Activated CD8-positive, alpha-beta memory T cell treated with anti-CD3 and anti-CD28 coated beads, Interleukin-2, amount 50 U/mL, for 24 hours (primary cell): ENCODE measurements around the gene PDZD2.
"Not testable (repeated sequence)": the region's sequence is repeated elsewhere in the genome, so short reads cannot be mapped to it uniquely, and the experiment has no call there.

ENCODE experiments used
- DNase-seq: peaks from one replicate; pipeline ENCODE4 v3.0.0-alpha.2; 2020; ENCODE audit errors: extremely low read depth

PDZD2 gene

DNA sequence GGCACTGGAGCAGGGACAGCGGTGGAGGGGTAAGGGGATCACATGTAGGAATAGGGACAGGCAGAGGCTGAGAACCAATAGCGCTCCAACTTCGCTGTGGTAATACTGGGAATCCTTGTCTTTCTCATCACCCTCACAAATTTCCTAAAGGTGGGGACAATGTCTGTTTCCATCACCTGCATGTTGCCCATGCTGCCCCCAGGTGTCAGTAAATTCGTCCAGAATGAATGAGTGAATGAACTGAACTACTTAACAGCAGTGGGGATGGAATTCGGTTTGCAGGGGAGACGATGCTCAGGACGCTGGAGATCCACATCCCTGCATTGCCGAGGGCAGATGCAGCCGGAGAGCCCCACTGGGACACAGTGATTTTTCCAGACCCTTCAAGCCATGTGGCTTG lies 129.9 kb downstream of the PDZD2 start:
- no peak for DNase-seq

DNA sequence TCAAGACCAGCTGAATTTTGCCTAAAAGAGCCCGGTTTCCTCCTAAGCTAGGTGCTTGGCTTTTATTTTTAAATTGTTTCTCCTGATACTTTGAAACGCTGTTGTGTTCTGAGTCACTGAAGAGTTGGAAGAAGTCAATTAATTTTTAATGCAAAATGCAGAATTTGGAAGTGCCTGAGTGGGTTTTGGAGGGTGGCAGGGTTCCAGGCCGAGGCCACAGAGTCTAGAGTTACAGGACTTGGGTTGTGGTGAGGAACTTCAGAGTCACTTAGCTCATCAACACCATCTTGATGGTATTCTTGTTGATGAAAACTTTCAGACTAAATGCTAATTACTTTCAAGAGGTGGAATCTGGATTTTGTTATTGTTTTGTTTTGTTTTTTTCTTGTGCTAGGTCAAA lies 130.6 kb downstream of the PDZD2 start:
- no peak for DNase-seq

DNA sequence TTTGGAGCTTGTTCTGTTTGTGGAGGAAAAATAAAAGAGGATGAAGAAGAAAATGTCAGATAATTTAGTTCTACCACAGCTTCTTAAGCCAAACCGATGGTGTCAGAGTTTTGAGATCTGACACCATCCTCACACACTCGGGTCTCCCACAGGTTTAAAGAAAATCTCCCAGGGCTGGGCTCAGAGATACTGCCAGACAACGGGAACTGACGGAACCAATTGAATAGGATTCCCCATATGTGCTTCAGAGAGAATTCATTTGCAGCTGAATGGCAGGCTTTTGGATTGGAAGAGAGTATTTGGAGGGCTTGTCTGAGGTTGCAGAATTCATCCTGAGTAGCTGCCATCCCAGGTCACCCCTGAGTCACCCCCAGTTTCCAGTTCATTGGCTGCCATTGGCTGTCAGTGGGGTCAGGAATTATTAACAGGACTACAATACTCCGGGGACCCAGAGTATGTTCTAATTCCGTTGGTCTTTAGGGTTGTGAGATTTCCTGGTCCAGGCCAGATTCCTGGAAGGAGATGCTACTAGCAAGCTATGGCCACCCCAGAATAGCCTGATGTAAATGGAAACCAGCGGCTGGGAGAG lies 131.3 kb downstream of the PDZD2 start:
- no peak for DNase-seq

DNA sequence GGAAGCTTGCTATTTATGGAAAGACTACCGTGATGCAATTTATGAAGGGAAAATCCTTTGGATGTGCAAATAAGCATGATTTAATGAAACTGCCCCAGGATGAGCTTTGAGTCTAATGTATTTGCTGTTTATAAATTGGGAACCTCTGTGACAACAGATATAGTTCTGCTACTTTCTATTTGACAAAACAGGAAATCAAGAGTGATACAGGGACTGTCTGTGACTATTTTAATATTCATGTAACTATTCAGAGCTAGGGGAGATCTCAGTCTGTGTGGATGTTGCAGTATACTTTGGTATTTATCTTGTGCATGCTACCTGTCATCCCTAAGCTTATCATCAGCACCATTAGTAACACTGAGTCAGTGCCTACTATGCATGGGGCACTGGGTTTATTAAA lies 132.1 kb downstream of the PDZD2 start:
- DNase-seq: no peak

DNA sequence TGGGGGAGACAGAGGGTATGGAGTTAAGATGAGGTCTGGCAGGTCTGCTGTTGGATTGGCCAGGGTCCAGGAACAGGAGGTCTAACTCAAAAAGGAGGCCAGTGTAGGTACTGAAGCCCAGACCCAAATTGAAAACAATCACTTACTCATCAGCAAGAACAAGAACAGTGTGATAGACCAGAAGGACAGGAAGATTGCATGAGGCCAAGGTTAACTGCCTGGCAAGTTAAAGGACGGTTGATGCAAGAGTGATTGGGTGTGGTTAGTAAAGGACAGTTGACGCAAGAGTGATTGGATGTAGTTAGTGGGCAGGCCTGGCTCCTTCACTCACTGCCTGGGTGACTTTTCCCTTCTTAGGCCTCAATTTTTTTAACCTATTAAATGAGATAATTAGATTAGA lies 132.6 kb downstream of the PDZD2 start:
- no peak for DNase-seq

DNA sequence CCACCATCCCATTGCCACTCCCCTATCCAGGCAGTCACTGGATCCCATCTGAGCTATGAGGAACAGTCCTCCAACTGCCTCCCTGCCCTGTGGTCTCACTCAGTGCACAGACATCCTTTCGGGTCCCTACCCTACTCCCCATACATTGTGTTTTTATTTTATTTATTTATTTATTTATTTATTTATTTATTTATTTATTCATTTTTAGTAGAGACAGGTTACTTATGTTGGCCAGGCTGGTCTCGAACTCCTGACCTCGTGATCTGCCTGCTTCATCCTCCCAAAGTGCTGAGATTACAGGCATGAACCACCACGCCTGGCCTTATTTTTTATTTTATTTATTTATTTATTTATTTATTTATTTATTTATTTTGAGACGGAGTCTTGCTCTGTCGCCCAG lies 137.4 kb downstream of the PDZD2 start:
- not testable (repeated sequence) for DNase-seq

DNA sequence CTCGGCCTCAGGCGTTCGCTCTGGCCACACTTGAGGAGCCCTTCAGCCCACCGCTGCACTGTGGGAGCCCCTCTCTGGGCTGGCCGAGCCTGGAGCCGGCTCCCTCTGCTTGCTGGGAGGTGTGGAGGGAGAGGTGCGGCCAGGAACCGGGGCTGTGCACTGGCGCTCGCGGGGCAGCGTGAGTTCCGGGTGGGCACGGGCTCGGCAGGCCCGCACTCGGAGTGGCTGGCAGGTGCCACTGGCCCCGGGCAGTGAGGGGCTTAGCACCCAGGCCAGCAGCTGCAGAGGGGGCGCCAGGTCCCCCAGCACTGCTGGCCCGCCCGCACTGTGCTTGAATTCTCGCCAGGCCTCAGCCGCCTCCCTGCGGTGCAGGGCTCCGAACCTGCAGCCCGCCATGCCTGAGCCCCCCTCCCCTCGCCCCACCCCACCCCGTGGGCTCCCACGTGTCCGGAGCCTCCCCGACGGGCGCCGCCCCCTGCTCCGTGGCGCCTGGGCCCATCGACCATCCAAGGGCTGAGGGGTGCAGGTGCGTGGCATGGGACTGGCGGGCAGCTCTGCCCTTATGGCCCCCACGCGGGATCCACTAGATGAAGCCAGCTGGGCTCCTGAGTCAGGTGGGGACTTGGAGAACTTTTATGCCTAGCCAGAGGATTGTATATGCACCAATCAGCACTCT lies 138.2 kb downstream of the PDZD2 start:
- no peak for DNase-seq

DNA sequence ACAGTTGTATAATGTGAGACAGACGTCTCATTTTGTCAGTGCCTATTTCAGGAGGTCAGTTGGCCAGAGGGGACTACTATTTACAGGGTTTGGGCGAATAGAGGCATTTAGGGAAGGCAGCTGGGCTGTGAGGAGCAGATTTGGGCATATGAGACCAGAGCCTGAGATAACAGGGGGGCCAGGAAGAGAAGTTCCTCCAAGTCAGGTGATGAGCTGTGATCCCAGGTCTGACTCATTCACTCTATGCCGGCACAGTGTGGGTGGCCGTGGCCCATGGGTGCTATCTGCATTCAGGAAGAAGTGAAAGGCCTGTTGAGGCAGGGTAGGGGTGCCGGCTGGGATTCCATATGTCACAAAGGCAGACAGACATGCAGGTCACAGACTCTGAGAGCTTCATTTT lies 142.8 kb downstream of the PDZD2 start:
- DNase-seq: no peak

DNA sequence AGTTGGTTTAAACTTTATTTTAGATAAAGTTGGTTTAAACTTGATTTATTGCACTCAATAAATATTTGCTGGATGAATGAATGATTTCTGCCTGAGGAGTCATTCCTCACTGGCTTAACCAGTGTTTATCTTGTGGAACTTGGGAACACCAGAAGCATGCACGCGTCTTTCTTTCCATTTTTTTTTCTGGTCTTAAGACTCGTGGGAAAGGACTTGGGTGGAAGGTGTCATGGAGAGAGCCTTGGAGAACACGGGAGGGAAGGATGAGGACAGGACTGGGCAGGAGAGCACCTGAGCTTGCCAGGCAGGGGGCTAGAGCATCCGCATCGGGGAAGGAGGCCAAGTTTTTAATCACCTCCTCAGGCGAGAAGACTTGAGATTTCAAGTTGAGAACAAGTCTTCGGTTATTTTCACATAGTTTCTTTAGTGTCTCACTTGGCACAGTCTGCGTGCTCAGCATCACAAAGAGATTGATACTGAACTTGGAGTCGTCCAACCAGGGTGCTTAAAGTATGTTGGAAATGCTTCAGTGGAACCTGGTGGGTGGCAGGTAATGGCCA lies 144.2 kb downstream of the PDZD2 start:
- no peak for DNase-seq

DNA sequence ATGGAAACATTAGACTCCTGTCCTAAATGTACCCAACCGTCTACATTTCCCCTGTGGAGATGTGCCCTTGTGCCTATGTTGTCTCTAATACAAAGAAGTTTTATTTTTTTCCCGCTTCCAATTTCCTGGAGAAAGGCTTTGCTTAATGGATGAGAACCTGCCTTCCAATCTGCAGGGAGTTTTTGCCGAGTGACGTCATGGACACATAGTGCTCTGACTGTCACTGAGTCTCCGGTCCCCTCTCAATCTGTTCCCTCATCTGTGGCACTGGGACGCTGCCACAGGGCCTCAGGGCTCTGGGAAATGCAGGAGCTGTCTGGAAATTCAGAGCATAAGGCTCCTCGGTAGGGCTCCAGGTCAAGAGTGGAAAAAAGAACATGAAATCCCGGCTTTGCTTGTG lies 144.8 kb downstream of the PDZD2 start:
- no peak for DNase-seq

DNA sequence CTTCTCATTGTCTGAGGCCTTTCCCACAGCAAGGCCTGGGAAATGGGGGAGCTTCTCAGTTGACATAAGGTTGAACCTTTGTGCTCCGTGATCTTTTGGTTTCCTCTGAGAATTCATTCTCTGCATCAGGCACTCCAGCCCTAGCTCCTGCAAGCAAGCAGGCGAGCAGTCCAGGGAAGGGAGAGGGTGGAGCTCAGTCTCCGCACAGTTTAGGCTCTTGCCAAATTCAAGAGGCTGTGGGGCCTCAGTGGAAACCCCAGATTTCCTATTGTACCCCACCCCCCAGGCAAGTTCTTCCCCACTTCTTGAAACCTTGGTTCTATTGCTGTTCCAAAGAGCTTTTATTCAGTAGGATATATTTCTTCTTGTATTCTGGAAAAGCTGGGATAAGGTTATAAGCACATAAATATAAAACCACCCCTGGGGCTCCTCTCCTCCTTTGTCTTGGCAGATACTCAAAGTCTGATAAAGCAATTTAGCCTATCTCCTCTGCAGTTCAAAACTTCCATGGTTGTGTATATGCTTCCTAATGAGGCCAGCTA lies 147.2 kb downstream of the PDZD2 start:
- DNase-seq: no peak

DNA sequence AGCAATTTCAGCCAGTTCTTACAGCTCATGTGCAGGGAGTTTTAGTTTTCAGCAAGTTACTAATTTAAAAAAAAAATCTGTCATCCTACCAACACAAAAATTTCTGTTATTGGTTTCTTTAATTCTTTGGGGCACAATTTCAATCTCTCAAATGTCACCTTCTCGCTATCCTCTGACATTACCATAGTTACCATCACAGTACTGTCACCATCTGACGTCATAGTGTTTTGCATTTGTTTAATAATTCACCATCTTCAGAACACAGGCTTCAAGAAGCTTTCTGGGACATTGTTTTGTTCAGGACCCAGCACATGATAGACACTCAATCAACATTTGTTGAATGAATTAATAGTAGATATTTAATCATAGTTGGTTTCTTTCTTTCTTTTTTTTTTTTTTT lies 155.1 kb downstream of the PDZD2 start:
- no peak for DNase-seq

DNA sequence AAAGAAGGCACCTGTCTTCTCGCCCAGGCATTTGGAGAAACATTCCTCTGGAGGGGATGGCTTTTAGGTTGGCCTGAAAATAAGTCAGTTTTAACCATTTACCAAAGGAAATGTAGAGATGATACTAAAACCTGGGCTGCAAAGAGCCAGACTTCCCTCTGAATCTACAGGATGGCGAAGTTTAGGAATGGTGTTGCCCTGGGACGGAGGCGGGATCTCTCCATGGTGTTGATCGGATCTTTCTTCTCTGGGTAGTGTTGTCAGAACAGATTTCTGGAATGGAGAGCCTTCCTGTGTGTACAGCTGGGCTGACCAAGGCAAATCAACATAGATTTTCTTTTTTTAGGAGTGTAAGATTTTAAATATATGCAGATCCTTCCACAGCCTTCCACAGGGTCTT lies 159.2 kb downstream of the PDZD2 start:
- DNase-seq: no peak

DNA sequence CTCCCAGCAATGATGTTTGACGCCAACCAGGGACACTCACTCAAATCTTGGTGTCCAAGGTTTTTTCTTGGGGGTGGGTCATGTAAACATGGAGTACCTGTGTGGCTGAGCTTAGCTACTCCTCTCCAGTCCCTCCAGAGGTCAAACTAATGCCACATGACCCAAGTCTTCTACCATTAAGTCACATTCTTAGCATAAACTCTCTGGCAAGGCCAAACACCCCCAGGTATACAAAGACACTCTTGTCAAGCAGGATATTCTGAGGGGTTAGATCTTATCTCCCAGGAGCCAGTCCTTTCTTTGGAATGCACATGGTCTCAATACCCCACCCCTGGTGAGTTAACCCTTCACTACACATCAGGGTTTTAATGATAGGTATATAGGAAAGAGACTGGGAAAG lies 161.4 kb downstream of the PDZD2 start:
- no peak for DNase-seq

DNA sequence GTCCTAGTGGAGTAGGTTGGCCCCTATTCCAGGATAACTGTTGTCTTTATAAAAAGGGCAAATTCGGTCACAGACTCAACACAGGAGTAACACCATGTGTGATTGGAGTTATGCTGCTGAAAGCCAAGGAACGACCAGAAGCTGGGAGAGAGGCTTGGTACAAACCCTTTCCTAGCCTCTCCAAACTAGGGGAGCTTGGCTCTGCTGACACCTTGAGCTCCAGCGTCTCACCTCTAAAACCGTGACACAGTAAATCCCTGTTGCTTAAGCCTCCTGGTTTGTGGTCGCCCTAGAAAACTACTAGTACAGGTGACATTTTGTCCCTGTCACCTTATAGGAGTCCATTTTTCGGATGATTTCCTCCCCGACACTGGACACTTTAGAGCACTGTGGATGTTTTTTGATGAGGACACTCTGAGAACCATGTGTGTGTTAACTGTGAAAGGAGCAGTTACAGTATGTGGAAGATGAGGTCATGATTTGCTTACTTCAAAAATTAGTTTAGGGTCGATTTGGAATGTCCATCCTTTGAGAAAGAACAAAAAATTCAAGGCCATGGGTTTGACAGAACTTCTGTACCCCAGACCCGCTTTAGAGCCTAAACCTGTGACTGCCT lies 167.0 kb downstream of the PDZD2 start:
- no peak for DNase-seq

DNA sequence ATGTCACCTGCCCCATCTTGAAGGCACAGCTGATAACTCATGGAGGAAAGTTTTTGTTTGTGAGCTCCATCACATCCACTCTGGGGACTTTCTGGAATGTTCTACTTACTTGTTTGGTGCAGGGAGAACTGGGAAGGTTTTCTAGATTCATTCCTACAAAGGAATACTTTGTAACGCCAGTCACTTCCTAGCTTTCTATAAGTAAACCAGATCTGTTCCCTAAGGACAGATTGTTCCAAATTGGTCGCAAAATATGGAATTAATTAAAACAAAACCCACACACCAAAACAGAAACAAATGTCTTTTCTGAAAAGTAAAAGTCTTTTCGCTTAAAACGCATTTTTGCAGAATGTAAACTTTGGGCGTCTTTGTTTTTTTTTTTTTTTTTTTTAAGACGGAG lies 167.6 kb downstream of the PDZD2 start:
- DNase-seq: no peak

DNA sequence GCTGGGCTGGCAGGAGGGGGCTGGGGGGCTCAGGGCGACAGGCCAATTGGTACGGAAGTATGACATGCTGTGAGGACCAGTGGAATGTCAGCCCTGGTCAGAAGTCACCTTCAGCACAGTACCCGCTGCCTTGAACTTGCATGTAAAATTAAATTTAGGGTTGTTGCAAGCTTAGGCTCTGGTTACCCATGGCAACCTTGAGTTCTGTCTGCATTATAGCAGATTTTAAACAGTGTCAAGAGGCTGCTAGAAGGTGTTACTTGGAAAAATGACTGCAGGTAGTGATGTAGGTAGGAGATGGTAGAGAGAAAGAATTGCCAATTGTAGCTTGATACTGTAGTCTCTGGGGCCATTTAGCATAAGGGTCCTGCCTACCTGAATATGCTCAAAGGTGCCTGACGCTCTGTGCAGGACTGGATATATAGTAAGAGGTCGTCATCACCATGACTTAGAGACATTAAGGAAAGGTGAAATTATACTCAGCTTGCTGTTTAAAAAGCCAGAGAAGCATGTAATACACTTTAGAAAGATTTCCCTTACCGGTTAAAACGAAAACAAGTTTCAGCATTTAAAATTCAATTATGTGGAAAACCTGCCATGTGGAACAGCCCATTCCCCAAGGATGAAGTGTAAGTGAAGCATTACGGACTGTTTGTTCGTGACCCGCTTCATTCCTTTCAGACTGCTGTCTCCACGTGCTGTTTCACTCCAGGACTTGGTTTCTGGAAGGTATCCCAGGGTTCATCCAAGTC lies 169.0 kb downstream of the PDZD2 start:
- DNase-seq: no peak

DNA sequence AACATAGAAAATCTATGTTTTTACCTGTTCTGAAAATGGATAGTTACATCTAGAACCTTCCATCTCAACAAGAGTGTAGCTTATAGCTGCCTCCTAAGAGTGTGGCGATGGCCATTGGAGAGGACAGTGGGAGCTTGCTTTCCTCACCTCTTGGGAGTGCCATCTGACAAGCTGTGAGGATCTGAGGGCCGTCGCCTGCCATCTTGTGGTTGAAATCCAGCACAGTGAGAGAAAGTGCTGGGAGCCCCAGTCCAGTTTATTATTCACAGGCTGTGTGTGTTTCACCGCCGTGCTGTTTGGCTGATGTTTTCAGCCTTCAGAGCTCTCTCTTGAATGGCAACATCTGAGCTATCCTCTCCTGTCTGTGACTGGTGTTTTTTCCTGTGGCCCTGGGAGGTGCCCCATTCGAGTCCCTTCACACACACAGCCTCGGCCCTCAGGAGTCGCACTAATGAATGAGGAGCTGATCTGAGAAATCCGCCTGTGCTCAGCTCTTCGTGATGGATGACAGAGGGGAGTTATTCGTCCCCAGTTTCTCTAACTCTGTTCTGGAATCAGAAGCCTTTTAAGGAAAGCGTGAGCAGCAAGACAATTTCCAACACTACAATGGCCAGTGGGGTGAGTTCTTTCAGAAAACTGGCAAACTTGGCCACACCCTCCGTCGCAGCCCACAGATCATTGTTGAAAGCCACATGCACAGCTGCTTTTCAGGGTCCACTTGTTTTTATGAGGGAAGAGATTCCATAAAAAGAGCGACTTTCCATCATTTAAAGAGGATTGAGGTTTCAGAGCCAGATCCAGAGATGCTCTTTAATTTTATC lies 170.3 kb downstream of the PDZD2 start:
- DNase-seq: no peak

DNA sequence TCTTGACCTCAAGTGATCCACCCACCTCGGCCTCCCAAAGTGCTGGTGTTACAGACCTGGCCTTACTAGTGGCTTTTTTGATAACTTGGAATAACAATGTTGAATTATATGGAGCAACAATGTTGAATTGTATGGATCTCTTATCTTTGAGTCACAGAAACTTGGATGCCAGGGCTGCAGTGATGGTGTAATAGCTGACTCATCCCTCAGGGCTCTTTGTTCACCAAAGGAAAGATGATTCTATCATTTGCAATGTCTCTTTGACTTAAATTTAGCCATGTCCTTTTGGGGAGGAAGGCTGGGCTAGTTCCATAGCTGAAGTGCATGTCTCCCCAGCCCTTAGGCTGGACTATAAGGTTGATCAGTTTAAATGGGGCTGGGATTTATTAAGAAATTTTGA lies 172.3 kb downstream of the PDZD2 start:
- DNase-seq: no peak

DNA sequence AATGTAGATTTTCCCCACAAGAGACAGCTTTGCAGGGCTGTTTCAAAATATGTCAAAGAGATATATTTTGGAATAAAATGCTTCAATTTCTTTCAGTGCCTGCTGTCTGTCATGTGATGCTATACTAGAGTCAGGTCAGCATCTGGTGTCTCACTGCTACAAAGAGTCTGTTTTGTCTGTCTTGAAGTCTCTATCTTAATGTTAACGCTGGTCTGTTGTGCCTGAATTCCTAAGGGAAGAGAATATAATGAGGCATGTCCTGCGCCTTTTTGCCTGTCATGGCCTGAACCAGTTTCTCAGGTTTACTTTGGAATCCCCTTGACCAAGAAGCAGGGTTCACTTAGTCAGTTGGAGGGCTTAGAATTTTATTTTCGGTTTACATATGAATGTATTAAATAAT lies 176.4 kb downstream of the PDZD2 start:
- DNase-seq: no peak

DNA sequence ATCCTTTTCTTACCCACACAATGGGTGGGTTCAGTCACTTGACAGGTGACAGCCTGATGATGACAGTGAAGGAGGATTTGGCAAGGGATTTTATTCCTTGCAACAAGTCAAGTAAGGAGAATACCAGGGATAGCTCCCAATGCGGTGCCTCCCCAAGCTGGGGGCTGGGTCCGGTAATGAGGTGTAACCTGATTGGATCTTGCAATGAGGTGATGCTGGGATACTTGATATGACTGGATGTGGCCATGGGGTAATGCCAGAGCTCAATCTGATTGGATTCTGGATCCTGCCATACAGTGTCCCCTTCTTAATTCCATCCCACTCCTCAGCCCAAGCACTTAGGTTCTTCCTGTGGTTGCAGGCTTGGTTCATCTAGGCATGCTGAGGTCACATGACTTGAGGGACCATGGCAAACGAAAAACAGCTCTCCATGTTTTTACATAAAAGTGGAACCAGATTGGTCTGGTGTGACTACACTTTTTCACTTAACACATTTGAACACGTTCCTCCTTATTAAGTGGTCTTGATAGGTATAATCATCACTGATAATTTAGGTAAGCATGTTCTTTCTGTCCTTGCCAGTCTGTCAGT lies 181.1 kb downstream of the PDZD2 start:
- no peak for DNase-seq
